Measurements from ENCODE around the gene LAMA2. TPM values are rescaled to one million over a fixed set of nuclear protein-coding genes. Genes with fewer than 3 reads are reported as not detected.

Gene LAMA2
- total and polyA plus RNA-seq, 2 donors (not counting 3 experiments of a cell fraction or from before 2014, with no cell fraction given) = 0.51 to 0.75 TPM

DNA sequence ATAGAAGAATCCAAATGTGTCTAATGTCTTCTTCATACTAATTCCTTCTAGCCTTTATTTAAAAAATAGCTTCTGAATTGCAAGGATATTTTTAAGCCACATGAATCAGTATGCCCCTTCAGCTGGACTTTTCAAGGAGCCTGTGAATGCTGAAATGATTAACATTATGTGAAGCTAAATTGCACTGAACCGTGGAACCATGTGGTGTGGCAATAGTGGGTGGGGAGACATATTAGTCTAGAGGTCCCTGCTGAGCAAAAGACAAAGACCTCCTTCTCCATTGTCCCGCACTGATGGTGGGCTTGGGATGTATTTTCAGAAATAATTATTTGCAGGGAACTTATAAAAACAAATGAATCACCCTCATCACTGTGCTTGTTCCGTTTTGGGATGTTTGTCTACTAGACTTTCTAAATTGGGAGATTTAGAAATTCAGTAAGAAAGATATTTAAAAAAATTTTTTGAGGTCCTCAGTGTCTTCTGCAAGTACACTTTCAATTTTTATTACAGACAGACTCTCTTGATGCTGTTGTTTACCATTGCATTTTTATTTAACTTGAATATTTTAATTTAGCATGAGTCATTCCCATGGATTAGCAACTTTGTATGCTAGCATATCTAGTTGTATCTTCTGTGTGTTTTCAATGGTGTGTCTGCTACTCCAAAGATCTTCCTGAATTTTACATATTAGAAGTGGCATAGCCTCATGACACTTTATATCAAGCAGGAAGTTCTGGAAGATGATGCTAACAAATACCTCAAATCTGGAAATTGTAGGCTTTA lies 238.1 kb downstream of the LAMA2 start:
- H3K9me3 ChIP-seq (replicated peaks; ENCODE audit: control insufficient read depth, insufficient read depth, low read length) = no peaks in the 10 kb centered on the region
- no peak overlapping the region for H2AFZ ChIP-seq (ENCODE audit: low read depth, low read length)
- no TSS peak for BruUV-seq (replicated peaks)
- ChIA-PET CTCF (interaction anchor here (0.9 to 1.8 kb wide), 3 partner anchors 13 to 26 kb away, joined by 4 to 8 read pairs (median 5); no protein-coding TSS in a partner anchor), POLR2A (no interaction called here)
- dilution Hi-C loops (cut with MboI; ENCODE audit: extremely low pct_ligation_motif_present, low sequenced_read_pairs) (no loop called here), intact Hi-C loops (cut with micrococcal nuclease) (no loop called here)
- H4K20me1 ChIP-seq (replicated peaks; ENCODE audit: control insufficient read depth, extremely low read depth, insufficient read depth, low read length) = no peaks in the 10 kb centered on the region
- H3K4me1 ChIP-seq (ENCODE audit: control insufficient read depth, extremely low read depth, insufficient read depth, low read length) = no peaks in the 10 kb centered on the region
- H3K79me2 ChIP-seq (ENCODE audit: control insufficient read depth, insufficient read depth, low read length) = no peaks in the 10 kb centered on the region
- H3K4me3 ChIP-seq (replicated peaks in 1 of 3; ENCODE audit: insufficient read depth in 1 of 3, low read depth in 1 of 3, low read length in 3 of 3) = no peak overlapping the region
- no peak overlapping the region for H3K9ac ChIP-seq (replicated peaks; ENCODE audit: extremely low read depth, insufficient read depth, low read length)
- H3K36me3 ChIP-seq (ENCODE audit: control insufficient read depth in 2 of 2, extremely low read depth in 1 of 2, insufficient read depth in 2 of 2, low read length in 2 of 2) = no peaks in the 10 kb centered on the region
- FAIRE-seq (no peak), DNase-seq (ENCODE audit: low read depth, low spot score) (no peak)
- H3K27me3 ChIP-seq (ENCODE audit: control insufficient read depth in 2 of 2, insufficient read depth in 2 of 2, low read length in 2 of 2) = no peaks in the 10 kb centered on the region
- TF ChIP-seq, protein P1, sequence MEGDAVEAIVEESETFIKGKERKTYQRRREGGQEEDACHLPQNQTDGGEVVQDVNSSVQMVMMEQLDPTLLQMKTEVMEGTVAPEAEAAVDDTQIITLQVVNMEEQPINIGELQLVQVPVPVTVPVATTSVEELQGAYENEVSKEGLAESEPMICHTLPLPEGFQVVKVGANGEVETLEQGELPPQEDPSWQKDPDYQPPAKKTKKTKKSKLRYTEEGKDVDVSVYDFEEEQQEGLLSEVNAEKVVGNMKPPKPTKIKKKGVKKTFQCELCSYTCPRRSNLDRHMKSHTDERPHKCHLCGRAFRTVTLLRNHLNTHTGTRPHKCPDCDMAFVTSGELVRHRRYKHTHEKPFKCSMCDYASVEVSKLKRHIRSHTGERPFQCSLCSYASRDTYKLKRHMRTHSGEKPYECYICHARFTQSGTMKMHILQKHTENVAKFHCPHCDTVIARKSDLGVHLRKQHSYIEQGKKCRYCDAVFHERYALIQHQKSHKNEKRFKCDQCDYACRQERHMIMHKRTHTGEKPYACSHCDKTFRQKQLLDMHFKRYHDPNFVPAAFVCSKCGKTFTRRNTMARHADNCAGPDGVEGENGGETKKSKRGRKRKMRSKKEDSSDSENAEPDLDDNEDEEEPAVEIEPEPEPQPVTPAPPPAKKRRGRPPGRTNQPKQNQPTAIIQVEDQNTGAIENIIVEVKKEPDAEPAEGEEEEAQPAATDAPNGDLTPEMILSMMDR (IDR thresholded peaks at IDR 0.05; ENCODE audit: extremely low read depth in 1 of 2, insufficient read depth in 1 of 2, low read depth in 1 of 2, low read length in 2 of 2) = no peak
- no peak for TF ChIP-seq JUN (IDR thresholded peaks at IDR 0.05; ENCODE audit: borderline replicate concordance, insufficient read depth, insufficient read length, low read depth)
- no peak for TF ChIP-seq EZH2 (IDR thresholded peaks at IDR 0.05; ENCODE audit: borderline replicate concordance, low read depth, low read length, severe bottlenecking)
- no peak for TF ChIP-seq MYC (IDR thresholded peaks at IDR 0.05; ENCODE audit: low read depth, low read length)
- TF ChIP-seq, protein P2, sequence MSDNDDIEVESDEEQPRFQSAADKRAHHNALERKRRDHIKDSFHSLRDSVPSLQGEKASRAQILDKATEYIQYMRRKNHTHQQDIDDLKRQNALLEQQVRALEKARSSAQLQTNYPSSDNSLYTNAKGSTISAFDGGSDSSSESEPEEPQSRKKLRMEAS (IDR thresholded peaks at IDR 0.05; ENCODE audit: insufficient read depth, insufficient read length) = no peak
- TF ChIP-seq FOS (IDR thresholded peaks at IDR 0.05; ENCODE audit: borderline replicate concordance, insufficient read depth, low read length) = no peak
- TF ChIP-seq POLR2AphosphoS5 (IDR thresholded peaks at IDR 0.05; ENCODE audit: insufficient read depth, low read depth, low read length) = no peak
- no peak for TF ChIP-seq POLR2A (IDR thresholded peaks at IDR 0.05; ENCODE audit: low read depth, low read length)
- TF ChIP-seq GATA2 (IDR thresholded peaks at IDR 0.05; ENCODE audit: insufficient read depth, insufficient read length, low read depth, low read length) = no peak
- H3K9me1 ChIP-seq (replicated peaks; ENCODE audit: control insufficient read depth, extremely low read depth, insufficient read depth, low read length) = no peaks in the 10 kb centered on the region
- no peak overlapping the region for H3K27ac ChIP-seq (ENCODE audit: insufficient read depth, low read depth, low read length)
- no peak overlapping the region for H3K4me2 ChIP-seq (ENCODE audit: insufficient read depth, low read length)

Data from endothelial cell of umbilical vein (primary cell).